Astrocyte (in vitro differentiated cells and primary cell): ENCODE measurements around the gene RAB8A. TPM values are rescaled to one million over a fixed set of nuclear protein-coding genes. Genes with fewer than 3 reads are reported as not detected.

Source experiments
- DNase-seq: peaks from one replicate; pipeline ENCODE4 v3.0.0-alpha.2; 2010; ENCODE audit warnings: low read depth
- FAIRE-seq: peaks from 2 replicates; lab custom pipeline; 2011; peaks lifted over from hg19 to GRCh38; lab: Jason Lieb, UNC
- H2AFZ ChIP-seq: 2 replicates; pipeline ENCODE4 v1.6.0; 2012; ENCODE audit warnings: low read depth, low read length, inconsistent platforms
- H3K27ac ChIP-seq: 2 replicates; pipeline ENCODE4 v1.5.1; 2011; ENCODE audit warnings: low read depth, low read length, inconsistent platforms
- H3K27me3 ChIP-seq: 2 replicates; pipeline ENCODE4 v1.6.0; 2011; ENCODE audit warnings: low read length, inconsistent platforms; ENCODE audit not compliant: insufficient read depth
- H3K36me3 ChIP-seq: 2 replicates; pipeline ENCODE4 v1.5.1; 2011; ENCODE audit warnings: low read length, inconsistent platforms; ENCODE audit not compliant: insufficient read depth
- H3K4me1 ChIP-seq: 2 replicates; pipeline ENCODE4 v1.5.1; 2011; ENCODE audit warnings: low read length, inconsistent platforms; ENCODE audit not compliant: insufficient read depth
- H3K4me2 ChIP-seq: 2 replicates; pipeline ENCODE4 v1.6.0; 2012; ENCODE audit warnings: low read length, inconsistent platforms
- H3K4me3 ChIP-seq: 2 replicates; pipeline ENCODE4 v1.5.1; 2011; ENCODE audit warnings: low read depth, mild to moderate bottlenecking, low read length, inconsistent platforms; ENCODE audit not compliant: insufficient read depth
- H3K79me2 ChIP-seq: 2 replicates; pipeline ENCODE4 v1.6.0; 2012; ENCODE audit warnings: mild to moderate bottlenecking, low read length, inconsistent platforms; ENCODE audit not compliant: insufficient read depth
- H3K9ac ChIP-seq: 2 replicates; pipeline ENCODE4 v1.6.0; 2012; ENCODE audit warnings: mild to moderate bottlenecking, low read length, inconsistent platforms
- H3K9me3 ChIP-seq: 2 replicates; pipeline ENCODE4 v1.5.1; 2012; ENCODE audit warnings: low read depth, mild to moderate bottlenecking, low read length, inconsistent platforms; ENCODE audit not compliant: insufficient read depth
- H4K20me1 ChIP-seq: 2 replicates; pipeline ENCODE4 v1.6.0; 2012; ENCODE audit warnings: low read length, inconsistent platforms; ENCODE audit not compliant: insufficient read depth
- H3K27ac Mint-ChIP-seq: one replicate; pipeline ENCODE4 v1.8.0; 2021; ENCODE audit warnings: mild to moderate bottlenecking, mixed read lengths; ENCODE audit not compliant: unreplicated experiment
- H3K27me3 Mint-ChIP-seq: one replicate; pipeline ENCODE4 v1.8.0; 2021; ENCODE audit warnings: low read depth, mixed read lengths; ENCODE audit not compliant: unreplicated experiment
- H3K36me3 Mint-ChIP-seq: one replicate; pipeline ENCODE4 v1.8.0; 2021; ENCODE audit warnings: low read depth, mixed read lengths; ENCODE audit not compliant: unreplicated experiment
- H3K4me1 Mint-ChIP-seq: one replicate; pipeline ENCODE4 v1.8.0; 2021; ENCODE audit warnings: low read depth, mixed read lengths; ENCODE audit not compliant: unreplicated experiment
- H3K4me3 Mint-ChIP-seq: one replicate; pipeline ENCODE4 v1.8.0; 2021; ENCODE audit warnings: mild to moderate bottlenecking, moderate library complexity, mixed read lengths; ENCODE audit not compliant: unreplicated experiment
- H3K9me3 Mint-ChIP-seq: one replicate; pipeline ENCODE4 v1.8.0; 2021; ENCODE audit warnings: mild to moderate bottlenecking, mixed read lengths; ENCODE audit not compliant: unreplicated experiment
- CTCF ChIP-seq: IDR thresholded peaks from 2 replicates; pipeline ENCODE4 v1.5.1; 2011; ENCODE audit warnings: low read depth, mild to moderate bottlenecking, inconsistent platforms, low read length, moderate library complexity; ENCODE audit not compliant: insufficient read depth
- EZH2 ChIP-seq: IDR thresholded peaks from 2 replicates; pipeline ENCODE4 v1.6.1; 2012; ENCODE audit warnings: mild to moderate bottlenecking, low read length, inconsistent platforms; ENCODE audit not compliant: insufficient read depth
- total RNA-seq: library from RNA; stranded (reverse); gene quantifications from 2 replicates; pipeline ENCODE4 v1.2.1, GENCODE V29; 2021

The RAB8A gene
- total RNA-seq, 1 donor from 2014 or later, result 80.5 TPM

GRCh38 chr19:16088351-16089009 is 23.2 kb upstream of the RAB8A start:
- peaks cover 78% of the 10 kb centered on the region for H3K36me3 ChIP-seq
- H3K4me3 ChIP-seq, result no peak overlapping the region
- H3K79me2 ChIP-seq, result peaks cover 94% of the 10 kb centered on the region
- H3K27ac ChIP-seq, result peak overlapping the region; percentile 32
- no peaks in the 10 kb centered on the region for H3K27me3 ChIP-seq
- no peaks in the 10 kb centered on the region for H3K9me3 ChIP-seq
- Mint-ChIP-seq H3K9me3 (no peaks in the 10 kb centered on the region), H3K4me1 (peaks cover 37% of the 10 kb centered on the region), H3K36me3 (peaks cover 50% of the 10 kb centered on the region), H3K27me3 (no peaks in the 10 kb centered on the region), H3K4me3 (peak overlapping the region; percentile 12), H3K27ac (peak overlapping the region; percentile 90)
- FAIRE-seq (no peak), DNase-seq (peak; percentile 62)
- H3K4me1 ChIP-seq, result peaks cover 14% of the 10 kb centered on the region
- no peak overlapping the region for H3K4me2 ChIP-seq
- H4K20me1 ChIP-seq, result peaks cover 99% of the 10 kb centered on the region
- H3K9ac ChIP-seq, result no peak overlapping the region
- no peak overlapping the region for H2AFZ ChIP-seq
- TF ChIP-seq CTCF (peak; percentile 31), EZH2 (no peak)

- no peaks in the 10 kb centered on the region for H3K27me3 Mint-ChIP-seq
- Histone ChIP-seq H3K36me3 (peaks cover 79% of the 10 kb centered on the region), H3K9ac (no peak overlapping the region), H3K4me2 (no peak overlapping the region), H3K27me3 (no peaks in the 10 kb centered on the region), H3K79me2 (peaks cover 90% of the 10 kb centered on the region), H3K9me3 (no peaks in the 10 kb centered on the region), H3K27ac (no peak overlapping the region), H3K4me1 (peaks cover 14% of the 10 kb centered on the region), H3K4me3 (no peak overlapping the region), H4K20me1 (peaks cover 97% of the 10 kb centered on the region), H2AFZ (no peak overlapping the region)
- no peak for TF ChIP-seq EZH2
- TF ChIP-seq CTCF, result no peak
- DNase-seq, result no peak
- no peak for FAIRE-seq
- H3K9me3 Mint-ChIP-seq, result no peaks in the 10 kb centered on the region
- peak overlapping the region; percentile 60 for H3K4me3 Mint-ChIP-seq
- peak overlapping the region; percentile 90 for H3K27ac Mint-ChIP-seq
- peaks cover 40% of the 10 kb centered on the region for H3K4me1 Mint-ChIP-seq
- H3K36me3 Mint-ChIP-seq, result peaks cover 50% of the 10 kb centered on the region
Observed at GRCh38 chr19:16089010-16089846, 22.5 kb upstream of the RAB8A start.
